ENCODE results near the gene EGFL7.
A peak's percentile ranks its signal among the peaks of the same experiment; 100 is the strongest.

EGFL7 gene

DNA sequence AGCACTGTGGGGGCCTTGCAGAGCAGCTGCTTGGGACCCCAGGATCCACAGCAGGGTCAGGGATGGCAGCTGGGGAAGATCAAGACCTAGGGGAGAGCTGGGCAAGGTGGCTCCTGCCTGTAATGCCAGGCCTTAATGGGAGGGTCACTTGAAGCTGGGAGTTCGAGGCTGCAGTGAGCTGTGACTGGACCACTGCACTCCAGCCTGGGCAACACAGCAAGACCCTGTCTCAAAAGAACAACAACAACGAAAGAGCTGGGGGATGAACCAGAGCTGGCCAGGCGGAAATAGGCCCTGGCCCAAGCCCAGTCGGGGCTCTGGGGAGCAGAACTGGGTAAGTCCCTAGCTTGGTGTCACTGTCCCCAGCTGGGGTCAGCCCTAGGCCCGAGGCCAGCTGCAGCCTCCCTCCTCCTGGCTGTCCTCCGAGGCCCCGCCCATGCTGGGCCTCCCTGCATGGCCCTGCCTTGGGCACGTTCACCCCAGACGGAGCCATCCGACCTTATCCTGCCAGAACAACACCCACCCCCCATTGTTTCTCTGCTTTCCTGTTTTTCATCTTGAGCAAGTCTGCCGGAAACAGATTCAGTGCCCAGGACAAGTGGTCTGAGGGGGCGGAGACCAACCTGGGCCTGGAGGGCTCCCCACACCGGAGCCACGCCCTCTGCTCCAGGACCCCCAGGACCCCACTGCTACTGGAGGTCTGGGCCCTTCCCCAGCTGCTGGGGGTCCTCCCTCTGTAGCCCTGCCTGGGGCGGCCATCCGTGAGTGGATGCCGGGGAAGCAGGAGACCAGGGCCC lies 51.6 kb downstream of the EGFL7 start:
- TF ChIP-seq, protein P1, sequence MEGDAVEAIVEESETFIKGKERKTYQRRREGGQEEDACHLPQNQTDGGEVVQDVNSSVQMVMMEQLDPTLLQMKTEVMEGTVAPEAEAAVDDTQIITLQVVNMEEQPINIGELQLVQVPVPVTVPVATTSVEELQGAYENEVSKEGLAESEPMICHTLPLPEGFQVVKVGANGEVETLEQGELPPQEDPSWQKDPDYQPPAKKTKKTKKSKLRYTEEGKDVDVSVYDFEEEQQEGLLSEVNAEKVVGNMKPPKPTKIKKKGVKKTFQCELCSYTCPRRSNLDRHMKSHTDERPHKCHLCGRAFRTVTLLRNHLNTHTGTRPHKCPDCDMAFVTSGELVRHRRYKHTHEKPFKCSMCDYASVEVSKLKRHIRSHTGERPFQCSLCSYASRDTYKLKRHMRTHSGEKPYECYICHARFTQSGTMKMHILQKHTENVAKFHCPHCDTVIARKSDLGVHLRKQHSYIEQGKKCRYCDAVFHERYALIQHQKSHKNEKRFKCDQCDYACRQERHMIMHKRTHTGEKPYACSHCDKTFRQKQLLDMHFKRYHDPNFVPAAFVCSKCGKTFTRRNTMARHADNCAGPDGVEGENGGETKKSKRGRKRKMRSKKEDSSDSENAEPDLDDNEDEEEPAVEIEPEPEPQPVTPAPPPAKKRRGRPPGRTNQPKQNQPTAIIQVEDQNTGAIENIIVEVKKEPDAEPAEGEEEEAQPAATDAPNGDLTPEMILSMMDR (IDR thresholded peaks at IDR 0.05; ENCODE audit: low read depth, low read length, missing control alignments) = no peak
- Histone ChIP-seq H3K27ac (no peak overlapping the region), H3K36me3 (replicated peaks) (no peaks in the 10 kb centered on the region), H3K27me3 (replicated peaks) (no peaks in the 10 kb centered on the region), H3K4me3 (ENCODE audit: low read depth, low read length) (no peak overlapping the region)
- no peak for DNase-seq
- in situ Hi-C loops (cut with HindIII; ENCODE audit: low pct_ligation_motif_present, low sequenced_read_pairs) = no loop called here

DNA sequence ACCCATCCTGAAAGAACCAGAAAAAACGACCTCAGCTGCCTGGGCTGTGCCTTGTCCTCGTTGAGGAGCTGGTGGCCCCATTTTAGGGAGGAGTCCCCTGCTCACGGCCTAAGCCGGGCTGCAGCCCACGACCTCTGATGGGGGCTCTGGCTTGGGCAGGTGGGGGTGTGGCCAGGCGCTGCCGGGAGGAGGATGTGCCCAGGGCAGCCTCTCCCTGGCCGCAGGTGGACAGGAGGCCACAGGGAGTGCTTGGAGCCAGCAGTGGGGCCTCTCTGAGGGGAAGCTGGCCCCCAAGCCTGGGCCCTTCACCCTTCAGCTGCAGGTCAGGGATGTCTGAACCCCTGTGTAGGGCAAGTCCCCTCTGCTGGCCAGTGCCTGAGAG lies 52.2 kb downstream of the EGFL7 start:
- TF ChIP-seq, protein P1 (IDR thresholded peaks at IDR 0.05; ENCODE audit: low read depth, low read length, missing control alignments) = no peak
- Histone ChIP-seq H3K27me3 (replicated peaks) (no peaks in the 10 kb centered on the region), H3K36me3 (replicated peaks) (no peaks in the 10 kb centered on the region), H3K4me3 (ENCODE audit: low read depth, low read length) (no peak overlapping the region), H3K27ac (no peak overlapping the region)
- DNase-seq = no peak
- in situ Hi-C loops (cut with HindIII; ENCODE audit: low pct_ligation_motif_present, low sequenced_read_pairs) = no loop called here

DNA sequence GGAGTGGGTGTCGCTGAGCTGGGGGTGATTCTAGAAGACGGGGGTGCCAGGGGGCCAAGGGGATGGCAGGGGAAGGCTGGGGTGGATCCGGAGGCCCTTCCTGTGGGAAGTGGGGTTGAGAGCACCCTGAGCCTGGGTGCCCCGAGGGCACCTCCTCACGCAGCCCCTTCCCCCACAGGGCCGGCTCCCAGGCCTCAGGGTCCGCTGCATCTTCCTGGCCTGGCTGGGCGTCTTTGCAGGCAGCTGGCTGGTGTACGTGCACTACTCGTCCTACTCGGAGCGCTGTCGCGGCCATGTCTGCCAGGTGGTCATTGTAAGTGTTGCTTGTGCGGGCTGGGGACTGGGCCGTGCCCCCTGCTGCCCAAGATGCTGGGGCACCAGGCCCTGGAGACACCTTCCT lies 54.7 kb downstream of the EGFL7 start:
- Histone ChIP-seq H3K36me3 (replicated peaks) (peaks cover under 1% of the 10 kb centered on the region), H3K27ac (no peak overlapping the region), H3K4me3 (ENCODE audit: low read depth, low read length) (no peak overlapping the region), H3K27me3 (replicated peaks) (no peaks in the 10 kb centered on the region)
- no peak for DNase-seq
- TF ChIP-seq, protein P1 (IDR thresholded peaks at IDR 0.05; ENCODE audit: low read depth, low read length, missing control alignments) = no peak
- in situ Hi-C loops (cut with HindIII; ENCODE audit: low pct_ligation_motif_present, low sequenced_read_pairs) = no loop called here

DNA sequence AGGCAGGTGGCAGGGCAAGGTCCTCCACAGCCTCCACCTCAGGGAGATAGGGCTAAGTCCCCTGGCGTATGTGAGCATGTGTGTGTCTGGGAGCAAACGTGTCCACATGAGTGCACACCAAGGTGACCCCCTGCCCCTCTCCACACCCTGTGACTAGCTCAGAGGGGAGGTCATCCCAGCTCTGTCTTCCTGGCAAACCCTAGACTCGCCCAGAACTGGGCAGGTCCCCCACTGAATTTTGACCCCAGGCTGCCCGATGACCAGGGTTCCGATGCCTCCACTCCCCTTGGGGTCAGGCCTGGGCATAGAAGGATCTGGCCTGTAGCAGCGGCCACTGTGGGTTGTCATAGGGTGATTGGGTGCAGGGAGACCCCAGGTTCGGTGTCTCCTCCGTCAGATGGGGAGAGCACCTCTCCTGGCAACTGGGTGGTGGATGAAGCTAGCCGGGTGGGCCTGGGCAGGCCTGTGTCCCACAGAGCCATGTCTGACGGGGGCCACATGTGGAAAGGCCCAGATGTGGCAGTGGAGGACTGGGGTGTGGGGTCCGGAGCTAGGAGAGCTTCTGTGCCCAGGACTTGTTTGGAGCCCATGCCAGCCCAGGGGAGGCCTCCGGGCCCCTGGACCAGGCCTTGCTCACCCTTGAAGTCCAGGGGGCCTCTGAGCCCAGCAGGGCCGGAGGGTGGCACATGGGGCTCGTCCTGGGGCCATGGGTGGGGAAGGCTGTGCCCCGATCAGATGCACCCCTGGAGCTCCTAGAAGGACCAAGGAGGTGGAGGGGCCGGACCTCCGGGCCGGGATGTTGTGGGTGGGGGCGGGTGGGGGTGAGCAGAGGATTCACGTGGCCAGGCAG lies 55.9 kb downstream of the EGFL7 start:
- H3K27ac ChIP-seq = no peak overlapping the region
- no peaks in the 10 kb centered on the region for H3K27me3 ChIP-seq (replicated peaks)
- no peak overlapping the region for H3K4me3 ChIP-seq (ENCODE audit: low read depth, low read length)
- peaks cover 12% of the 10 kb centered on the region for H3K36me3 ChIP-seq (replicated peaks)
- TF ChIP-seq, protein P1 (IDR thresholded peaks at IDR 0.05; ENCODE audit: low read depth, low read length, missing control alignments) = no peak
- in situ Hi-C loops (cut with HindIII; ENCODE audit: low pct_ligation_motif_present, low sequenced_read_pairs) = no loop called here
- DNase-seq = no peak

DNA sequence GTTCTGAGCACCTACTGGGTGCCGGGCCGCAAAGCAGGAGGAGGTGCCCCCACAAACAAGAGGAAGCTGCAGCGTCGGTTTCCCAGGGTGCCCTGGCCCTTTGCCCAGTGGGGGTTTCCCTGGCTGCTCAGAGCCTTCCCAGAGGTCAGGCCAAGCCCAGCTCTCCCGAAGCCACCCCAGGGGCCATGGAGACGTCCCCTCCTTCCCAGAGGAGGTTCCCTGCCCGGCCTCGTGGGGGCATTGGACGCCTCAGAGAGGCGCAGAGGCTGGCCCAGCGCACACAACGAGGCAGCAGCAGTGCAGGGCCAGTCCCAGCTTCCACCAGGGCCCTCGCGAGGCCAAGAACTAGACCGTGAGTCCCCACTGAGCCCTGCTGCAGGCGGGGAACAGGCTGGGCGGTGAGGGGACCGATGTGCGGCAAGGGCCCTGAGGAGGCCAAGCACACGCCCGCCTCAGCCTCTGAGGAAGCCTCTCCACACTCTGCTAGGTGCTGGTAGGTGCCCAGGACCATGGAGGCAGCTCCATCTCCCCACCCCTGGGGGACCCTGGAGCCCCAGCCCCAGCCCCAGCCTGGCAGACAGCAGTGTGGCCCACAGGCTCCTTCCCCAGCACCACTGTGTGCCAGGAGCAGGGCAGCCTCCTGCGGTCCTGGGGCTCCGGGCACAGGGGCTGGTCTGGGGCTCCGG lies 56.6 kb downstream of the EGFL7 start:
- no peak for DNase-seq
- H3K36me3 ChIP-seq (replicated peaks) = peaks cover 20% of the 10 kb centered on the region
- in situ Hi-C loops (cut with HindIII; ENCODE audit: low pct_ligation_motif_present, low sequenced_read_pairs) = no loop called here
- TF ChIP-seq, protein P1 (IDR thresholded peaks at IDR 0.05; ENCODE audit: low read depth, low read length, missing control alignments) = peak; percentile 8
- no peak overlapping the region for H3K4me3 ChIP-seq (ENCODE audit: low read depth, low read length)
- H3K27me3 ChIP-seq (replicated peaks) = no peaks in the 10 kb centered on the region
- H3K27ac ChIP-seq = no peak overlapping the region
